ENCODE data around the gene FOXK2. TPM values are rescaled to one million over a fixed set of nuclear protein-coding genes. Genes with fewer than 3 reads are reported as not detected.

FOXK2 gene
- total RNA-seq, 2 experiments from 2014 or later: 59.6 to 60.8 TPM

DNA sequence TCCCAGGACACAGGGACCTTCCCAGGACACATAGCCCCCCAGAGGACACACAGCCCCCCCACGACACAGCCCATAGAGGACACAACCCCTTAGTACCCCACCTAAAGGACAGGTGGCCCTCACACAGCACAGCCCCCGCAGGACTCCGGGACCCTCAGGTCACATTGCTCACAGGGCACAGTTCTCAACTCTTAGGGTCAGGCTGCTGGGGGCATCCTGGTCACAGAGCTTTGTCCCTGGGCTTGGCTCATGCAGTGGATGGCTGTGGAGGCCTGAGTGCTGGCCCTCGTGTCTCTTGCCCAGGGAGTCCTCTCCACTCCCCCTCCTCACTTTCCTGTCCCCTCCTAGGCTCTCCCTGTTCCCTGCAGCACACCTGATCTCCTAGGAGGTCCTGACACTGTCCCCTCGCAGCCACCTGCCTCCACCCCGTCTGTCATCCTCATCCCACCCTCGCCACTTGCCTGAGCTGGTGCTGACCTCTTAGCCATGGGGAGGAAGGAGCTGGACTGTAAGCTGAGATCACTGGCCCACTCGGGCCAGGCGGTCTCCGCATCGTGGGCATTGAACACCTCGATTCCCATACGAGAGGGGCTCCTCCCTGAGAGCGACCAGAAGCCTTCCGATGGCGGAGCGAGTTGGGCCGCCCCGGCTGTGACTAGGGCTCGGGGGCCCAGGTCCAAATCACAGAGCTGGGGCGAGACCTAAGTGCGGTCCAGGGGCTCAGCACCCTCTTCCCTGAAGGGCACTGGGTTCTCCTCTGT is 130.1 kb downstream of the FOXK2 start:
- Mint-ChIP-seq H3K36me3 (peaks cover 6% of the 10 kb centered on the region), H3K9me3 (no peaks in the 10 kb centered on the region), H3K27ac (peak overlapping the region; percentile 64), H3K4me1 (peaks cover 14% of the 10 kb centered on the region), H3K4me3 (peak overlapping the region; percentile 57), H3K27me3 (no peaks in the 10 kb centered on the region)
- DNase-seq: no peak
- no peak for ATAC-seq (ENCODE audit: low read depth)
- POLR2A ChIA-PET: interaction anchor here (0.8 kb wide), 1 partner anchor 214 kb away, joined by 6 read pairs; no protein-coding TSS in a partner anchor

DNA sequence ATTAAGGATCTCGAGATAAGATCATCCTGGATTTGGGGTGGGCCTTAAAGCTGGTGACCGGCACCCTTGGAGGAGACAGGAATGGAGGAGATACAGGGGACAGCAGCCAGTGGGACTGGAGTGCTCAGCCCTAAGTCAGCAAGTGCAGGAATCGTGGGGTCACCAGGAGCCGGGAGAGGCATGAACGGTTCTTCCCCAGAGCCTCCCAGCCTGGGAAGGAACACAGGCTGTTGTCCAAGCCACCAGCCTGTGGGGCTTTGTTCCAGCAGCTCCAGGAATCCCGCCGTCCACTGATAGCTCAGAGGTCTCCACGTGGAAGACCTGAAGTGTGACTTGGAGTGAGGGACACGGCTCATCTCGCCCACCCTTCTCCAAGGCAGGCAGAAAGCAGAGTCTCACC is 131.2 kb downstream of the FOXK2 start:
- Mint-ChIP-seq H3K4me3 (no peak overlapping the region), H3K9me3 (no peaks in the 10 kb centered on the region), H3K4me1 (peaks cover 8% of the 10 kb centered on the region), H3K27me3 (no peaks in the 10 kb centered on the region), H3K36me3 (peaks cover 3% of the 10 kb centered on the region), H3K27ac (no peak overlapping the region)
- no peak for ATAC-seq (ENCODE audit: low read depth)
- POLR2A ChIA-PET: no interaction called here
- DNase-seq: no peak

DNA sequence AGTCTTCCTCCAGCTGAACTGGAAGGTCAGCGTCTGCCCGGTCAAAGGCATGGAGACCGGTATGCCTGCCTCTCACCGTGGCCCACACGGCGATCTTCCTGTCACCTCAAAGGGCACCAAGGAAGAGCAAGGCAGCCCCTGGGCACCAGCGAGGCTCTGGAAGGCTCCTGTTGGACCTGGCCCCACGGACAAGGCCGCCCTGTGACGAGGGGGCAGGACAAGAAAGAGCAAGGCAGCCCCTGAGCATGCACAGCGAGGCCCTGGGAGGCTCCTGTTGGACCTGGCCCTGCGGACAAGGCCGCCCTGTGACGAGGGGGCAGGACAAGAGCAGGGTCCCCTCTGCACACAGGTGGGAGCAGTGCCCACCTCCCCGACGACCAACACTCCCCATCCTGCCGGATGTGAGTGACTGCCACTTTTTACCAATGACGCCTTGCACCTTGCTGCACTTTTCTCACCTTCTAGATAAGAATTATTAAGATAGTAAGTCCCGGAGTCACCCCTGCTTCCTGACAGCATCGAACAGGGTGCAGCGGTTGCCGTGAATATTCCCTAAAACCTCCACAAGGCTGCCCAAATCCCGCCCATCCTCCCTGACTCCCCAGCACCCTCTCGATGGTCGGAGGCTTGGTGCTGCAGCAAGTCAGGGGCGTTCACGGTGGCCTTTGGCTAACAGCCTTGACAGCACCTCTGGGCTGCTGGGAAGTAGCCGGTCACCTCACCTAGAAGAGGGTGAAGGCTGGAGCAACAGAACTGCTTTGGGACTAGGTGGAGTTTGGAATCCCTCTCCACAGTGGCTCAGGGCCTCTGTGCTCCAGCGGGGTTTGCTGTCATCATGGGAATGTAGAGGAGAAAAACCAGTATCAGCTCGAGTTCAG is 134.4 kb downstream of the FOXK2 start:
- Mint-ChIP-seq H3K9me3 (no peaks in the 10 kb centered on the region), H3K27ac (no peak overlapping the region), H3K36me3 (no peaks in the 10 kb centered on the region), H3K4me3 (no peak overlapping the region), H3K4me1 (no peaks in the 10 kb centered on the region), H3K27me3 (no peaks in the 10 kb centered on the region)
- ATAC-seq (ENCODE audit: low read depth) (no peak), DNase-seq (no peak)
- POLR2A ChIA-PET: no interaction called here

Other genes with a start within 250 kb of the FOXK2 start
- gene CSNK1D, start 246.0 kb upstream of the FOXK2 start, total RNA-seq: 100 to 1,000 TPM; 135 to 140 TPM
- 100 to 1,000 TPM; 286 to 320 TPM for gene CD7, start 202.1 kb upstream of the FOXK2 start, total RNA-seq
- 1 to 10 TPM in 1 of 2 experiments, under 1 TPM in 1; 0.86 to 1.0 TPM for gene SECTM1, start 186.0 kb upstream of the FOXK2 start, total RNA-seq
- gene TEX19, start 160.5 kb upstream of the FOXK2 start, total RNA-seq: not detected
- gene UTS2R, start 148.0 kb upstream of the FOXK2 start, total RNA-seq: not detected
- 10 to 100 TPM; 84.1 to 84.8 TPM for gene HEXD, start 101.4 kb upstream of the FOXK2 start, total RNA-seq
- 10 to 100 TPM; 24.4 to 27.4 TPM for gene OGFOD3, start 101.1 kb upstream of the FOXK2 start, total RNA-seq
- 100 to 1,000 TPM; 301 to 323 TPM for gene CYBC1, start 69.0 kb upstream of the FOXK2 start, total RNA-seq
- 100 to 1,000 TPM; 106 to 121 TPM for gene NARF, start 61.0 kb upstream of the FOXK2 start, total RNA-seq
- gene WDR45B, start 128.7 kb downstream of the FOXK2 start, total RNA-seq: 10 to 100 TPM; 56.9 to 61.5 TPM
- 1 to 10 TPM; 3.3 to 3.5 TPM for gene RAB40B, start 179.0 kb downstream of the FOXK2 start, total RNA-seq
- 10 to 100 TPM; 42.6 to 42.7 TPM for gene FN3KRP, start 197.0 kb downstream of the FOXK2 start, total RNA-seq
- gene FN3K, start 215.9 kb downstream of the FOXK2 start, total RNA-seq: 1 to 10 TPM; 5.2 TPM
- gene TBCD, start 232.3 kb downstream of the FOXK2 start, total RNA-seq: 100 to 1,000 TPM; 181 to 186 TPM

Data from activated naive CD8-positive, alpha-beta T cell treated with anti-CD3 and anti-CD28 coated beads, Interleukin-2, amount 10 ng/mL, durations not matched to agents 7 days and 5 days (primary cell).